NCI-H226 (cell line): ENCODE data around the gene MAVS.
"Not testable (repeated sequence)": the region's sequence is repeated elsewhere in the genome, so short reads cannot be mapped to it uniquely, and the experiment has no call there.

Experiments used
- DNase-seq: peaks from one replicate; pipeline ENCODE4 v3.0.0-alpha.2; 2015

MAVS gene

GRCh38 chr20:3889489-3890397 is 43.1 kb downstream of the MAVS start:
- DNase-seq: no peak

- DNase-seq: no peak
Measured at GRCh38 chr20:3890398-3890751, 43.7 kb downstream of the MAVS start.

- DNase-seq: no peak
Measured at GRCh38 chr20:3890999-3891929, 44.6 kb downstream of the MAVS start.

GRCh38 chr20:3894796-3895195 is 48.2 kb downstream of the MAVS start:
- DNase-seq: no peak

- no peak for DNase-seq
Measured at GRCh38 chr20:3896302-3896701, 49.7 kb downstream of the MAVS start.

- no peak for DNase-seq
Measured at GRCh38 chr20:3896853-3897583, 50.4 kb downstream of the MAVS start.

- not testable (repeated sequence) for DNase-seq
Measured at GRCh38 chr20:3898181-3898580, 51.5 kb downstream of the MAVS start.

- no peak for DNase-seq
Measured at GRCh38 chr20:3898639-3899038, 52.0 kb downstream of the MAVS start.

GRCh38 chr20:3900187-3900604 is 53.6 kb downstream of the MAVS start:
- no peak for DNase-seq

- no peak for DNase-seq
Measured at GRCh38 chr20:3901028-3901705, 54.5 kb downstream of the MAVS start.

- DNase-seq: no peak
Measured at GRCh38 chr20:3901706-3902440, 55.2 kb downstream of the MAVS start.

GRCh38 chr20:3902446-3902845 is 55.8 kb downstream of the MAVS start:
- no peak for DNase-seq

- DNase-seq: no peak
Measured at GRCh38 chr20:3904224-3904623, 57.6 kb downstream of the MAVS start.

- no peak for DNase-seq
Measured at GRCh38 chr20:3904857-3905256, 58.2 kb downstream of the MAVS start.

- DNase-seq: not testable (repeated sequence)
Measured at GRCh38 chr20:3906744-3907721, 60.4 kb downstream of the MAVS start.

GRCh38 chr20:3908667-3909066 is 62.0 kb downstream of the MAVS start:
- DNase-seq: no peak

GRCh38 chr20:3909952-3910366 is 63.3 kb downstream of the MAVS start:
- DNase-seq: no peak

GRCh38 chr20:3910853-3911252 is 64.2 kb downstream of the MAVS start:
- no peak for DNase-seq

- DNase-seq: no peak
Measured at GRCh38 chr20:3911956-3912355, 65.3 kb downstream of the MAVS start.

- DNase-seq: no peak
Measured at GRCh38 chr20:3914446-3914845, 67.8 kb downstream of the MAVS start.
